Spleen (tissue), 7 donors: ENCODE data around the gene TCP11L2.

ENCODE experiments used
- POLR2A ChIP-seq, 3 donors: fragments of 450-650 bp; IDR thresholded peaks; one replicate each; pipeline ENCODE4 v1.5.1; 2017; ENCODE audit warnings: antibody characterized with exemption in 3 of 3, mild to moderate bottlenecking in 1 of 3
- POLR2AphosphoS5 ChIP-seq, 3 donors: sonication (generic); formaldehyde crosslinking; IDR thresholded peaks; one replicate each; pipeline ENCODE4 v1.5.1; 2017; ENCODE audit warnings: antibody characterized with exemption in 3 of 3
- TF ChIP-seq, protein P1 (sequence below), 11 experiments: fragments of 200-600 bp in 7 of 11; fragments of 450-650 bp in 4 of 11; sonication (generic) in 4 of 11; IDR thresholded peaks in 8 of 11; conservative IDR thresholded peaks in 3 of 11; 1 replicate in 7 of 11; 2 replicates in 4 of 11; pipeline versions ENCODE4 v1.4.0 to v1.8.0; 2016 to 2021; ENCODE audit warnings: antibody characterized with exemption in 11 of 11, inconsistent platforms in 4 of 11, mild to moderate bottlenecking in 1 of 11
- donor health status: DM: no; HTN: no; CAD: no; lungs with moderate emphysema.
- donor health status: DM: no; HTN: no; CAD: no.
- donor health status: DM: no; HTN: no; CAD: no.

DNA sequence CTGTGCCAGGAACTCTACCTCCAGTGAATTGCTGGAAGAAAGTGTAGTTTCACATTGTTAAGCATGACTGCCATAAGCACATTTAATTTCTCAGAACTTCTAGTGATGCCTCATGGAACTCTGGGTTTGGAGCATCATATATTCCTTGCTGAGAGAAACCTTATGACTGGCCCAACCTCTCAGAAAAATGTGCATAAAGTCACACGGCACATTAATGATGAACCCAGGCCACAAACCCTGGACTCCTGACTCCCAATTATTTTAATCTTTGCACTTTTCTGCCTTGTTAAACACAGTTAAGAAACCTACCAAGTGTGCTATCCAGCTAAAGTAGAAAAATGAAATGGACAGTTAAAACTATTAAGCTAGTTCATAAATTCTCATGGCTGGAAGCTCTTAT is 5.6 kb downstream of the TCP11L2 start:
- TF ChIP-seq, protein P1, sequence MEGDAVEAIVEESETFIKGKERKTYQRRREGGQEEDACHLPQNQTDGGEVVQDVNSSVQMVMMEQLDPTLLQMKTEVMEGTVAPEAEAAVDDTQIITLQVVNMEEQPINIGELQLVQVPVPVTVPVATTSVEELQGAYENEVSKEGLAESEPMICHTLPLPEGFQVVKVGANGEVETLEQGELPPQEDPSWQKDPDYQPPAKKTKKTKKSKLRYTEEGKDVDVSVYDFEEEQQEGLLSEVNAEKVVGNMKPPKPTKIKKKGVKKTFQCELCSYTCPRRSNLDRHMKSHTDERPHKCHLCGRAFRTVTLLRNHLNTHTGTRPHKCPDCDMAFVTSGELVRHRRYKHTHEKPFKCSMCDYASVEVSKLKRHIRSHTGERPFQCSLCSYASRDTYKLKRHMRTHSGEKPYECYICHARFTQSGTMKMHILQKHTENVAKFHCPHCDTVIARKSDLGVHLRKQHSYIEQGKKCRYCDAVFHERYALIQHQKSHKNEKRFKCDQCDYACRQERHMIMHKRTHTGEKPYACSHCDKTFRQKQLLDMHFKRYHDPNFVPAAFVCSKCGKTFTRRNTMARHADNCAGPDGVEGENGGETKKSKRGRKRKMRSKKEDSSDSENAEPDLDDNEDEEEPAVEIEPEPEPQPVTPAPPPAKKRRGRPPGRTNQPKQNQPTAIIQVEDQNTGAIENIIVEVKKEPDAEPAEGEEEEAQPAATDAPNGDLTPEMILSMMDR (IDR thresholded peaks at IDR 0.05 in 8 of 11, conservative IDR thresholded peaks at IDR 0.05 in 3 of 11), result no peak
- TF ChIP-seq POLR2A (IDR thresholded peaks at IDR 0.05) (no peak), POLR2AphosphoS5 (IDR thresholded peaks at IDR 0.05) (no peak)
